MG63 (cell line): Measurements from ENCODE around the gene SHBG. TPM values are rescaled to one million over a fixed set of nuclear protein-coding genes. Genes with fewer than 3 reads are reported as not detected.
"Not testable (repeated sequence)": the region's sequence is repeated elsewhere in the genome, so short reads cannot be mapped to it uniquely, and the experiment has no call there.

ENCODE experiments used
- DNase-seq: peaks from one replicate; pipeline ENCODE4 v3.0.0-alpha.2; 2020
- H3K27me3 ChIP-seq: fragments of 250-450 bp; sonication (Bioruptor Pico); 2 replicates; pipeline ENCODE4 v1.5.1; 2020; ENCODE audit warnings: mild to moderate bottlenecking, moderate library complexity
- H3K36me3 ChIP-seq: fragments of 250-450 bp; sonication (Bioruptor Pico); 2 replicates; pipeline ENCODE4 v1.5.1; 2020; ENCODE audit warnings: mild to moderate bottlenecking, moderate library complexity
- H3K4me3 ChIP-seq: fragments of 250-450 bp; sonication (Bioruptor Pico); 2 replicates; pipeline ENCODE4 v1.5.1; 2020; ENCODE audit warnings: mild to moderate bottlenecking, moderate library complexity
- H3K9me3 ChIP-seq: fragments of 250-450 bp; sonication (Bioruptor Pico); 2 replicates; pipeline ENCODE4 v1.5.1; 2020; ENCODE audit warnings: mild to moderate bottlenecking, moderate library complexity
- total RNA-seq: library from RNA; depleted of rRNA; stranded (reverse); fragments of >200 nt; shearing (Covaris generic); gene quantifications from 2 replicates; pipeline ENCODE4 v1.2.3, GENCODE V29; 2014; ENCODE audit warnings: low replicate concordance

Gene SHBG
- total RNA-seq, 1 experiment from 2014 or later = not detected

GRCh38 chr17:7631398-7632380 lies 1.8 kb downstream of the SHBG start:
- no peaks in the 10 kb centered on the region for H3K27me3 ChIP-seq
- no peaks in the 10 kb centered on the region for H3K36me3 ChIP-seq

GRCh38 chr17:7632492-7632894 lies 2.6 kb downstream of the SHBG start:
- H3K9me3 ChIP-seq = no peaks in the 10 kb centered on the region
- H3K36me3 ChIP-seq = no peaks in the 10 kb centered on the region
- no peak overlapping the region for H3K4me3 ChIP-seq
- no peaks in the 10 kb centered on the region for H3K27me3 ChIP-seq
- DNase-seq = no peak

More at GRCh38 chr17:7631398-7632380, 1.8 kb downstream of the SHBG start:
- Histone ChIP-seq H3K9me3 (no peaks in the 10 kb centered on the region), H3K4me3 (no peak overlapping the region)
- DNase-seq = no peak

GRCh38 chr17:7633093-7633492 lies 3.2 kb downstream of the SHBG start:
- Histone ChIP-seq H3K4me3 (no peak overlapping the region), H3K36me3 (no peaks in the 10 kb centered on the region), H3K27me3 (no peaks in the 10 kb centered on the region), H3K9me3 (no peaks in the 10 kb centered on the region)
- DNase-seq = no peak

DNA sequence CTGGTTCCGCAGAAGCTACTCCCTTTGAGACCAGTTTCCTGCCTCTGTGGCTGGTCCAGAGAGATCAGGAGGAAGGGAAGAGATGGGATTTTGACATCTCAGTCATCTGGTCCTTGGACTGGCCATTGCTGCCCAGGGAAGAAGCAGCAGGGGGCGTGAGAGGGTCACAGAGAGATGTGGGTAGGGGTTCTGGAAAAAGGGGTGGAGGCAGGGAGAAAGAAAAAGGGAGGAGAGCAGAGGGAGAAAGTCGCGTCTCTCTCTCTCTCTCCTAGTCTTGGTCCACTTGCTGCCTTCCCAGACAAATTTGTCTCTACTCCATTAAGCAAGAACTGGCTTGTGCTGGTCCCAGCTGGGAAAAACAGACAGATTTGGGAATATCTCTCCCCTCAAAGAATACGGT lies 4.4 kb downstream of the SHBG start:
- no peaks in the 10 kb centered on the region for H3K36me3 ChIP-seq
- H3K27me3 ChIP-seq = no peaks in the 10 kb centered on the region
- H3K9me3 ChIP-seq = no peaks in the 10 kb centered on the region
- DNase-seq = peak; percentile 23
- H3K4me3 ChIP-seq = no peak overlapping the region

- no peak for DNase-seq
- Histone ChIP-seq H3K9me3 (no peaks in the 10 kb centered on the region), H3K4me3 (no peak overlapping the region), H3K27me3 (no peaks in the 10 kb centered on the region), H3K36me3 (no peaks in the 10 kb centered on the region)
These were observed 6.2 kb downstream of the SHBG start for GRCh38 chr17:7636163-7636562.

DNA sequence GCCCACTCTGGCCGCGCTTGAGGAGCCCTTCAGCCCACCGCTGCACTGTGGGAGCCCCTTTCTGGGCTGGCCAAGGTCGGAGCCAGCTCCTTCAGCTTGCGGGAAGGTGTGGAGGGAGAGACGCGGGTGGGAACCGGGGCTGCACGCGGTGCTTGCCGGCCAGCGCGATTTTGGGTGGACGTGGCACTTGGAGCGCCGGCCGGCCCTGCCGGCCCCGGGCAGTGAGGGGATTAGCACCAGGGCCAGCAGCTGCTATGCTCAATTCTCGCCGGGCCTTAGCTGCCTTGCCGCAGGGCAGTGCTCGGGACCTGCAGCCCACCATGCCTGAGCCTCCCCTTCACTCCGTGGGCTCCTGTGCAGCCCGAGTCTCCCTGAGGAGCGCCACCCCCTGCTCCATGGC lies 10.8 kb downstream of the SHBG start:
- no peaks in the 10 kb centered on the region for H3K27me3 ChIP-seq
- no peaks in the 10 kb centered on the region for H3K36me3 ChIP-seq
- no peaks in the 10 kb centered on the region for H3K9me3 ChIP-seq
- H3K4me3 ChIP-seq = no peak overlapping the region
- DNase-seq = no peak

- not testable (repeated sequence) for DNase-seq, H3K27me3 ChIP-seq, H3K36me3 ChIP-seq, H3K4me3 ChIP-seq, H3K9me3 ChIP-seq
These were observed 11.7 kb downstream of the SHBG start for GRCh38 chr17:7641635-7642034.

- H3K36me3 ChIP-seq = no peaks in the 10 kb centered on the region
- H3K27me3 ChIP-seq = no peaks in the 10 kb centered on the region
- no peak overlapping the region for H3K4me3 ChIP-seq
- H3K9me3 ChIP-seq = no peaks in the 10 kb centered on the region
- no peak for DNase-seq
These were observed 14.8 kb downstream of the SHBG start for GRCh38 chr17:7644775-7645174.

- no peaks in the 10 kb centered on the region for H3K36me3 ChIP-seq
- no peak for DNase-seq
- H3K27me3 ChIP-seq = no peaks in the 10 kb centered on the region
- no peaks in the 10 kb centered on the region for H3K9me3 ChIP-seq
- H3K4me3 ChIP-seq = no peak overlapping the region
These were observed 16.5 kb downstream of the SHBG start for GRCh38 chr17:7646457-7646856.

GRCh38 chr17:7647018-7647417 lies 17.1 kb downstream of the SHBG start:
- no peak overlapping the region for H3K4me3 ChIP-seq
- H3K36me3 ChIP-seq = no peaks in the 10 kb centered on the region
- DNase-seq = no peak
- no peaks in the 10 kb centered on the region for H3K9me3 ChIP-seq
- H3K27me3 ChIP-seq = no peaks in the 10 kb centered on the region

GRCh38 chr17:7650509-7651096 lies 20.7 kb downstream of the SHBG start, which contains the start of gene ATP1B2:
ATP1B2 (plus strand) TSS chr17:7650926; CDS start chr17:7651519, 593 bp downstream.
- Histone ChIP-seq H3K27me3 (no peaks in the 10 kb centered on the region), H3K9me3 (no peaks in the 10 kb centered on the region), H3K36me3 (no peaks in the 10 kb centered on the region), H3K4me3 (no peak within 1 kb of the TSS; the same call in 1 of the 2 replicates)
- peak; percentile 8 for DNase-seq

DNA sequence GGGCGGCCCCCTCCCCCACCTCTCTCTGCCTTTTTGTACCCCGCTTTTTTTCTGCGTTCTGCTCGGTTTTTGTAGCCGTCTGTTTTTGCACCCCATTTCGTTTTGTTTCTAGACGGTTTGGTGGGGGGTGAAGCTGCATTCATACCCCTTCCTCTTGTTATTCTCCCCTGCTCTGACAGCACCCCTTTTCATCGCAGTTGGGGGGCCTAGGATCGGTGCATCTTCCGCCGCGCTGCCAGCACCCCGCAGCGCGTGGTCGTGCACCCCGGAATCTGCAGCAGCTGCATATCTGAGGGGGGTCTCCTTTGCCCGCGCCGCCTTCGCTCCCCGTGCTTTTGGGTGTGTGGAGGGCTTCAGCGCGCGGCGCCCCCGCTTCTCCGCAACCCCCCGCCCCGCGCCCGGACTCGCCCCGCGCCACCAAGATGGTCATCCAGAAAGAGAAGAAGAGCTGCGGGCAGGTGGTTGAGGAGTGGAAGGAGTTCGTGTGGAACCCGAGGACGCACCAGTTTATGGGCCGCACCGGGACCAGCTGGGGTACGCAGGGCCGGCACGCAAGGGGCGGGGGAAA lies 21.2 kb downstream of the SHBG start:
- H3K36me3 ChIP-seq = no peaks in the 10 kb centered on the region
- H3K4me3 ChIP-seq = no peak overlapping the region; the same call in 1 of the 2 replicates
- no peaks in the 10 kb centered on the region for H3K27me3 ChIP-seq
- DNase-seq = no peak
- no peaks in the 10 kb centered on the region for H3K9me3 ChIP-seq

DNA sequence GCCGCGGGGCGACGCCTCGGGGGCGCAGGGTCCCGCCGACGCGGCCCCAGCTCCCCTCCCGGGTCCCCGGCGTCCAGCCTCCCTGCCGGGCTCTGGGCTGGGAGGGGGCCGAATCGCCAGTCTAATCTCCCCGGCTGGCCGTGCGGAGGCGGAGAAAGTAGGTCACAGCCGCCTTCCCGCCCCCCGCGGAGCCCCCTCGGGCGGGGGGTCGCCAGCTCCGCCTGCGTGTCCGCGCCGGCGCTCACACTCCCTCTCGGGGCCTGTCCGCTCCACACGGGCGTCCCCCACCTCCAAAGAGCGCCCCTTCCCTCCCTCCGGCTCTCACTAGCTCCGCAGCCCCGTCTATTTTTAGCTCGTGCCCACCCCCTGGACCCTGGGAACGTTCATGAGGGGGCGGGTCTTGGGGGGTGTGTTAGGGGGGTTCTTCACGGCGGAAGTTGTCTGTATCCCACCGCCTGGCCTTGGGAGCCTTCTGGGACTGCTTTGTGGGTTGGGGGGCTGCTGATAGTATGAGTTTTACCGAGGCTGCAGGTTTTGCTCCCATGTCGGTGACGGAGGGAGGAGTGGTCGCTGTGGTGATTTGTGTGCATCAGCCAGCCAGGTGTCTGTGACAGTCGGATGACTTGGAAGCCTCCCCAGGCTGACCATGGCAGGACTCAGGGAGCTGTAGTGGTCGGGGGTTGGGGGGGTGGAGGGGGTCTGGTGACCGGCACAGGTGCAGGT lies 21.9 kb downstream of the SHBG start:
- no peak for DNase-seq
- H3K36me3 ChIP-seq = no peaks in the 10 kb centered on the region
- no peak overlapping the region for H3K4me3 ChIP-seq
- H3K27me3 ChIP-seq = no peaks in the 10 kb centered on the region
- no peaks in the 10 kb centered on the region for H3K9me3 ChIP-seq

DNA sequence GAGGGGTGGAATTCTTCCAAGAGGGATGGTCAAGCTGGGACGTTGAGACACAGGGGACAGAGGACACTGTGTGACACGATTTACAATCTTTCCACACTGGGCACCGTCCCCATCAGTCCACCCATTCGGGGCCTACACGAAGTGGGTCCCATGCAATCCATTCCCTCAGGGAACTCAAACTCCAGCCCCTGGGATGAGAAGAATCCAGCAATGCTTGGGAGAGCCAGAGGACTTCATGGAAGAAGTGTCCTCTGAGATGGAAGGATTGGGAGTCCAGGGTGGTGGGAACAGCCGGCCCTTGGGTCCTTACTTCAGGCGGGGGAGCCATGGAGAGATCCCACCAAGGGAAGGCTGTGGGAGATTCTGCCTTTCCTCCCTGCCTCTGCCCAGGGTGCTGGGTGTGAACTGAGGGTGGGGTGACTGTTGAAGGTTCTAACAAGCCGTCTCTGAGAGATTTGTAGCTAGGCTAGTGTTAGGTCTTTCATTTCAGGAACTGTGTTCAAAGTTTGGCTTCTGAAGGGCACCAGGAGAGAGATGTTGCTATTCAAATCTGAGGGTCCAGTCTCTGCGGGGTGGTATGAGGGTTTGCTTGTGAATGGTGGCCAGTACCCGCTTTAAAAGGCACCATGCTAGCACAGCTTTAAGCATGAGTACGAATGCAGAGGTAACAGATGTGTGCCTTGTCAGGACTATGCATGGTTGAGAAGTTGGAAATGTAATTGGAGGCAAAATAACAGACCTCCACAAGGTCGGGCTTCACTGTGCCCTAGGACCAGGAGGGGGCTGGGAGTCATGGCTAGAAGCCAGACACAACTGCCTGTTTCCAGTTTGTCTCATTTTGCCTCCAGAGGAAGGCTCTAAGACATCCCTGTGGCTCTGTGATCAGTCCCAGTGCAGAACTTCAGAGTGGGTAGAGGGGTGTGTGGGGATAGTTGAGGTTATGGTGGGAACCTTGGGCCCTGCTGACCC lies 22.7 kb downstream of the SHBG start:
- Histone ChIP-seq H3K36me3 (no peaks in the 10 kb centered on the region), H3K27me3 (no peaks in the 10 kb centered on the region), H3K4me3 (no peak overlapping the region), H3K9me3 (no peaks in the 10 kb centered on the region)
- DNase-seq = no peak

- DNase-seq = no peak
- H3K9me3 ChIP-seq = no peaks in the 10 kb centered on the region
- H3K27me3 ChIP-seq = no peaks in the 10 kb centered on the region
- H3K36me3 ChIP-seq = no peaks in the 10 kb centered on the region
- H3K4me3 ChIP-seq = no peak overlapping the region
These were observed 25.1 kb downstream of the SHBG start for GRCh38 chr17:7654832-7655540.
